Activated naive CD4-positive, alpha-beta T cell treated with anti-CD3 and anti-CD28 coated beads, Interleukin-2, amount 50 U/mL, for 24 hours (primary cell): Measurements from ENCODE around the gene HRC.
A peak's percentile ranks its signal among the peaks of the same experiment; 100 is the strongest.
"Not testable (repeated sequence)": the region's sequence is repeated elsewhere in the genome, so short reads cannot be mapped to it uniquely, and the experiment has no call there.

Experiments
- H3K27ac Mint-ChIP-seq: one replicate; pipeline ENCODE4 v1.8.0; 2021; ENCODE audit warnings: mild to moderate bottlenecking, mixed read lengths
- H3K27me3 Mint-ChIP-seq: one replicate; pipeline ENCODE4 v1.8.0; 2021; ENCODE audit warnings: mixed read lengths
- H3K36me3 Mint-ChIP-seq: one replicate; pipeline ENCODE4 v1.8.0; 2021; ENCODE audit warnings: mixed read lengths
- H3K4me1 Mint-ChIP-seq: one replicate; pipeline ENCODE4 v1.8.0; 2021; ENCODE audit warnings: mixed read lengths
- H3K4me3 Mint-ChIP-seq: one replicate; pipeline ENCODE4 v1.8.0; 2021; ENCODE audit warnings: mild to moderate bottlenecking, mixed read lengths
- H3K9me3 Mint-ChIP-seq: one replicate; pipeline ENCODE4 v1.8.0; 2021; ENCODE audit warnings: mixed read lengths

The HRC gene

GRCh38 chr19:49148784-49149651 lies 6.2 kb downstream of the HRC start:
- peaks cover 24% of the 10 kb centered on the region for H3K4me1 Mint-ChIP-seq
- H3K9me3 Mint-ChIP-seq = peaks cover 2% of the 10 kb centered on the region
- no peak overlapping the region for H3K27ac Mint-ChIP-seq
- peak overlapping the region; percentile 86 for H3K4me3 Mint-ChIP-seq
- H3K36me3 Mint-ChIP-seq = no peaks in the 10 kb centered on the region
- peaks cover 47% of the 10 kb centered on the region for H3K27me3 Mint-ChIP-seq

GRCh38 chr19:49148044-49148682 lies 7.0 kb downstream of the HRC start:
- no peak overlapping the region for H3K27ac Mint-ChIP-seq
- H3K4me3 Mint-ChIP-seq = peak overlapping the region; percentile 39
- H3K27me3 Mint-ChIP-seq = peaks cover 40% of the 10 kb centered on the region
- H3K36me3 Mint-ChIP-seq = no peaks in the 10 kb centered on the region
- peaks cover 25% of the 10 kb centered on the region for H3K4me1 Mint-ChIP-seq
- H3K9me3 Mint-ChIP-seq = no peaks in the 10 kb centered on the region

- not testable (repeated sequence) for H3K27ac Mint-ChIP-seq, H3K4me3 Mint-ChIP-seq
- H3K27me3 Mint-ChIP-seq = peaks cover 32% of the 10 kb centered on the region
These were observed 8.8 kb downstream of the HRC start for GRCh38 chr19:49146408-49146770.

GRCh38 chr19:49145573-49146407 lies 9.4 kb downstream of the HRC start:
- H3K27me3 Mint-ChIP-seq = peaks cover 30% of the 10 kb centered on the region
- H3K9me3 Mint-ChIP-seq = no peaks in the 10 kb centered on the region
- no peaks in the 10 kb centered on the region for H3K36me3 Mint-ChIP-seq
- peaks cover 30% of the 10 kb centered on the region for H3K4me1 Mint-ChIP-seq
- peak overlapping the region; percentile 83 for H3K27ac Mint-ChIP-seq
- no peak overlapping the region for H3K4me3 Mint-ChIP-seq

More at GRCh38 chr19:49146408-49146770, 8.8 kb downstream of the HRC start:
- not testable (repeated sequence) for H3K9me3 Mint-ChIP-seq, H3K36me3 Mint-ChIP-seq
- H3K4me1 Mint-ChIP-seq = peaks cover 31% of the 10 kb centered on the region

GRCh38 chr19:49142866-49143335 lies 12.3 kb downstream of the HRC start:
- Mint-ChIP-seq H3K4me1 (peaks cover 19% of the 10 kb centered on the region), H3K27ac (no peak overlapping the region), H3K27me3 (peaks cover 17% of the 10 kb centered on the region), H3K36me3 (no peaks in the 10 kb centered on the region), H3K9me3 (no peaks in the 10 kb centered on the region), H3K4me3 (peak overlapping the region; percentile 73)

- Mint-ChIP-seq H3K4me1 (peaks cover 19% of the 10 kb centered on the region), H3K36me3 (no peaks in the 10 kb centered on the region), H3K9me3 (no peaks in the 10 kb centered on the region), H3K27ac (no peak overlapping the region), H3K27me3 (peaks cover 12% of the 10 kb centered on the region), H3K4me3 (no peak overlapping the region)
These were observed 13.8 kb downstream of the HRC start for GRCh38 chr19:49141352-49141751.

GRCh38 chr19:49140951-49141350 lies 14.2 kb downstream of the HRC start:
- H3K27me3 Mint-ChIP-seq = peaks cover 11% of the 10 kb centered on the region

GRCh38 chr19:49136771-49137171 lies 18.4 kb downstream of the HRC start:
- Mint-ChIP-seq H3K27ac (no peak overlapping the region), H3K36me3 (no peaks in the 10 kb centered on the region), H3K4me1 (peaks cover 21% of the 10 kb centered on the region), H3K4me3 (no peak overlapping the region), H3K27me3 (peaks cover 3% of the 10 kb centered on the region), H3K9me3 (no peaks in the 10 kb centered on the region)

More at GRCh38 chr19:49140951-49141350, 14.2 kb downstream of the HRC start:
- Mint-ChIP-seq H3K4me3 (no peak overlapping the region), H3K36me3 (no peaks in the 10 kb centered on the region), H3K27ac (no peak overlapping the region), H3K4me1 (peaks cover 19% of the 10 kb centered on the region), H3K9me3 (no peaks in the 10 kb centered on the region)

GRCh38 chr19:49135686-49136085 lies 19.5 kb downstream of the HRC start:
- Mint-ChIP-seq H3K27me3 (peaks cover 3% of the 10 kb centered on the region), H3K9me3 (no peaks in the 10 kb centered on the region), H3K4me1 (peaks cover 21% of the 10 kb centered on the region), H3K27ac (no peak overlapping the region), H3K36me3 (no peaks in the 10 kb centered on the region), H3K4me3 (no peak overlapping the region)

- H3K4me1 Mint-ChIP-seq = peaks cover 24% of the 10 kb centered on the region
- H3K36me3 Mint-ChIP-seq = no peaks in the 10 kb centered on the region
- H3K27ac Mint-ChIP-seq = peak overlapping the region; percentile 59
- peak overlapping the region; percentile 80 for H3K4me3 Mint-ChIP-seq
- H3K9me3 Mint-ChIP-seq = no peaks in the 10 kb centered on the region
- peaks cover 3% of the 10 kb centered on the region for H3K27me3 Mint-ChIP-seq
These were observed 21.4 kb downstream of the HRC start for GRCh38 chr19:49133621-49134454.

GRCh38 chr19:49132974-49133609 lies 22.1 kb downstream of the HRC start:
- no peak overlapping the region for H3K27ac Mint-ChIP-seq
- peak overlapping the region; percentile 80 for H3K4me3 Mint-ChIP-seq
- H3K4me1 Mint-ChIP-seq = peaks cover 31% of the 10 kb centered on the region
- no peaks in the 10 kb centered on the region for H3K9me3 Mint-ChIP-seq
- peaks cover 3% of the 10 kb centered on the region for H3K27me3 Mint-ChIP-seq
- no peaks in the 10 kb centered on the region for H3K36me3 Mint-ChIP-seq

GRCh38 chr19:49130325-49130724 lies 24.9 kb downstream of the HRC start:
- Mint-ChIP-seq H3K4me1 (peaks cover 37% of the 10 kb centered on the region), H3K27me3 (no peaks in the 10 kb centered on the region), H3K4me3 (no peak overlapping the region), H3K27ac (no peak overlapping the region), H3K36me3 (no peaks in the 10 kb centered on the region), H3K9me3 (no peaks in the 10 kb centered on the region)

- H3K27ac Mint-ChIP-seq = peak overlapping the region; percentile 51
- no peaks in the 10 kb centered on the region for H3K9me3 Mint-ChIP-seq
- H3K27me3 Mint-ChIP-seq = no peaks in the 10 kb centered on the region
- peak overlapping the region; percentile 88 for H3K4me3 Mint-ChIP-seq
- peaks cover 29% of the 10 kb centered on the region for H3K4me1 Mint-ChIP-seq
- H3K36me3 Mint-ChIP-seq = no peaks in the 10 kb centered on the region
These were observed 26.0 kb downstream of the HRC start for GRCh38 chr19:49129238-49129583.

- peak overlapping the region; percentile 88 for H3K4me3 Mint-ChIP-seq
- H3K9me3 Mint-ChIP-seq = no peaks in the 10 kb centered on the region
- no peak overlapping the region for H3K27ac Mint-ChIP-seq
- H3K36me3 Mint-ChIP-seq = no peaks in the 10 kb centered on the region
- H3K4me1 Mint-ChIP-seq = peaks cover 25% of the 10 kb centered on the region
- H3K27me3 Mint-ChIP-seq = no peaks in the 10 kb centered on the region
These were observed 26.5 kb downstream of the HRC start for GRCh38 chr19:49128545-49129237.
